H9 (cell line): ENCODE measurements around the gene ZNF408. TPM values are rescaled to one million over a fixed set of nuclear protein-coding genes. Genes with fewer than 3 reads are reported as not detected.

Experiments
- DNase-seq: peaks from one replicate; pipeline ENCODE4 v3.0.0-alpha.2; 2017
- H2AFZ ChIP-seq: one replicate; pipeline ENCODE4 v1.6.1; 2013; ENCODE audit warnings: mild to moderate bottlenecking, low read length, control low read depth, moderate library complexity
- H2AK5ac ChIP-seq: 2 replicates; pipeline ENCODE4 v1.6.1; 2013; ENCODE audit warnings: low read length, control low read depth, mixed read lengths; ENCODE audit not compliant: insufficient read length
- H2BK120ac ChIP-seq: one replicate; pipeline ENCODE4 v1.6.1; 2013; ENCODE audit warnings: low read depth, mild to moderate bottlenecking, low read length, control low read depth, inconsistent platforms; ENCODE audit not compliant: poor library complexity, severe bottlenecking
- H2BK12ac ChIP-seq: 2 replicates; pipeline ENCODE4 v1.6.1; 2013; ENCODE audit warnings: low read length, control low read depth, mixed read lengths, low read depth; ENCODE audit not compliant: insufficient read length
- H2BK15ac ChIP-seq: 2 replicates; pipeline ENCODE4 v1.6.1; 2013; ENCODE audit warnings: low read depth, low read length, control low read depth
- H2BK20ac ChIP-seq: one replicate; pipeline ENCODE4 v1.6.1; 2013; ENCODE audit warnings: low read depth, mild to moderate bottlenecking, low read length, control low read depth, inconsistent platforms; ENCODE audit not compliant: poor library complexity, severe bottlenecking
- H2BK5ac ChIP-seq: 2 replicates; pipeline ENCODE4 v1.6.1; 2013; ENCODE audit warnings: low read length, control low read depth, mixed read lengths; ENCODE audit not compliant: insufficient read length
- H3K14ac ChIP-seq: 2 replicates; pipeline ENCODE4 v1.6.1; 2013; ENCODE audit warnings: low read length, control low read depth; ENCODE audit not compliant: insufficient read depth
- H3K18ac ChIP-seq: 2 replicates; pipeline ENCODE4 v1.6.1; 2013; ENCODE audit warnings: low read depth, mild to moderate bottlenecking, mixed read lengths, low read length, control low read depth; ENCODE audit not compliant: insufficient read length
- H3K23ac ChIP-seq: 2 replicates; pipeline ENCODE4 v1.6.1; 2013; ENCODE audit warnings: low read length, control low read depth, mixed read lengths, low read depth; ENCODE audit not compliant: insufficient read length
- H3K23me2 ChIP-seq: 2 replicates; pipeline ENCODE4 v1.6.1; 2013; ENCODE audit warnings: low read depth, mild to moderate bottlenecking, mixed read lengths, low read length, control low read depth; ENCODE audit not compliant: insufficient read length, poor library complexity, severe bottlenecking
- H3K27ac ChIP-seq: 2 replicates; pipeline ENCODE4 v1.5.1; 2013; ENCODE audit warnings: low read length, control low read depth, mixed read lengths, low read depth; ENCODE audit not compliant: insufficient read length
- H3K27me3 ChIP-seq: 2 replicates; pipeline ENCODE4 v1.6.1; 2013; ENCODE audit warnings: low read length, control low read depth, inconsistent platforms; ENCODE audit not compliant: insufficient read depth
- H3K4ac ChIP-seq: 2 replicates; pipeline ENCODE4 v1.6.1; 2013; ENCODE audit warnings: low read depth, mild to moderate bottlenecking, control low read depth, inconsistent platforms, low read length, moderate library complexity
- H3K4me1 ChIP-seq: 2 replicates; pipeline ENCODE4 v1.6.1; 2013; ENCODE audit warnings: low read length, control low read depth, inconsistent platforms; ENCODE audit not compliant: insufficient read depth
- H3K4me2 ChIP-seq: 2 replicates; pipeline ENCODE4 v1.6.1; 2013; ENCODE audit warnings: low read length, control low read depth, mixed read lengths; ENCODE audit not compliant: insufficient read length, insufficient read depth
- H3K56ac ChIP-seq: 2 replicates; pipeline ENCODE4 v1.6.1; 2013; ENCODE audit warnings: low read depth, mild to moderate bottlenecking, mixed read lengths, low read length, control low read depth; ENCODE audit not compliant: insufficient read length
- H3K79me1 ChIP-seq: 2 replicates; pipeline ENCODE4 v1.6.1; 2013; ENCODE audit warnings: low read depth, mild to moderate bottlenecking, moderate library complexity, low read length, control low read depth, inconsistent platforms; ENCODE audit not compliant: insufficient read depth, poor library complexity, severe bottlenecking
- H3K79me2 ChIP-seq: 2 replicates; pipeline ENCODE4 v1.6.1; 2013; ENCODE audit warnings: low read length, control low read depth, inconsistent platforms; ENCODE audit not compliant: insufficient read depth
- H3K9ac ChIP-seq: 2 replicates; pipeline ENCODE4 v1.6.1; 2013; ENCODE audit warnings: low read length, control low read depth, mixed read lengths; ENCODE audit not compliant: insufficient read length; ENCODE audit errors: extremely low read depth
- H3K9me3 ChIP-seq: one replicate; pipeline ENCODE4 v1.6.1; 2013; ENCODE audit warnings: low read depth, low read length, inconsistent platforms; ENCODE audit not compliant: control insufficient read depth
- H3T11ph ChIP-seq: one replicate; pipeline ENCODE4 v1.6.1; 2013; ENCODE audit warnings: mild to moderate bottlenecking, low read length, control low read depth, inconsistent platforms
- H4K20me1 ChIP-seq: one replicate; pipeline ENCODE4 v1.6.1; 2013; ENCODE audit not compliant: control insufficient read depth, insufficient read length, insufficient read depth
- H4K5ac ChIP-seq: 2 replicates; pipeline ENCODE4 v1.6.1; 2013; ENCODE audit warnings: low read depth, mild to moderate bottlenecking, mixed read lengths, low read length, control low read depth; ENCODE audit not compliant: insufficient read length
- H4K8ac ChIP-seq: replicated peaks from 2 replicates; pipeline ENCODE4 v1.6.1; 2013; ENCODE audit warnings: low read length, control low read depth, mixed read lengths, low read depth; ENCODE audit not compliant: insufficient read length
- H4K91ac ChIP-seq: 2 replicates; pipeline ENCODE4 v1.6.1; 2013; ENCODE audit warnings: low read depth, mild to moderate bottlenecking, moderate library complexity, mixed read lengths, low read length, control low read depth; ENCODE audit not compliant: insufficient read length
- H3K27ac Mint-ChIP-seq, 3 experiments: 2 replicates in 2 of 3; 3 replicates in 1 of 3; pipeline ENCODE4 v1.8.0; 2020 to 2021; ENCODE audit warnings: mixed read lengths in 3 of 3, mild to moderate bottlenecking in 1 of 3, moderate library complexity in 1 of 3
- H3K27me3 Mint-ChIP-seq: 2 replicates; pipeline ENCODE4 v1.8.0; 2021; ENCODE audit warnings: low read depth, mild to moderate bottlenecking, moderate library complexity, mixed read lengths
- H3K36me3 Mint-ChIP-seq, 3 experiments: 2 replicates in 2 of 3; 3 replicates in 1 of 3; pipeline ENCODE4 v1.8.0; 2020 to 2021; ENCODE audit warnings: low read depth in 3 of 3, mixed read lengths in 3 of 3; ENCODE audit not compliant: insufficient read depth in 1 of 3
- H3K4me1 Mint-ChIP-seq, 2 experiments: 2 replicates each; pipeline ENCODE4 v1.8.0; 2020; ENCODE audit warnings: mixed read lengths in 2 of 2
- H3K4me3 Mint-ChIP-seq, 2 experiments: 2 replicates in 1 of 2; 3 replicates in 1 of 2; pipeline ENCODE4 v1.8.0; 2020 to 2021; ENCODE audit warnings: mild to moderate bottlenecking in 2 of 2, mixed read lengths in 2 of 2, moderate library complexity in 1 of 2
- H3K9me3 Mint-ChIP-seq, 2 experiments: 2 replicates in 1 of 2; 3 replicates in 1 of 2; pipeline ENCODE4 v1.8.0; 2020; ENCODE audit warnings: mild to moderate bottlenecking in 2 of 2, mixed read lengths in 2 of 2, moderate library complexity in 1 of 2
- CTCF ChIP-seq: fragments of 200-600 bp; sonication (generic); conservative IDR thresholded peaks from 3 replicates; pipeline ENCODE4 v1.8.0; 2021; ENCODE audit warnings: antibody characterized with exemption, mild to moderate bottlenecking
- WGBS: extraction: QIAGEN DNeasy Blood & Tissue Kit; methylation state at CpG from one replicate; pipeline ENCODE4 v1.1.7; 2013; ENCODE audit warnings: missing lambda C conversion rate, low lambda C conversion rate, mixed read lengths; ENCODE audit not compliant: insufficient read length; ENCODE audit errors: extremely low coverage; 5-methylcytosine and 5-hydroxymethylcytosine counted together
- total RNA-seq: library from RNA; stranded (reverse); gene quantifications from 2 replicates; pipeline ENCODE4 v1.2.1, GENCODE V29; 2021

ZNF408 gene
- total RNA-seq, 1 experiment from 2014 or later = 16.6 TPM

- Histone ChIP-seq H2AK5ac (no peak overlapping the region), H3T11ph (no peak overlapping the region)
- H3K36me3 Mint-ChIP-seq = peaks cover 18 to 77% (median 65%) of the 10 kb centered on the region in 3 experiments; a peak in 6 of 7 replicates
These were observed 40.9 kb upstream of the ZNF408 start for GRCh38 chr11:46659908-46660307.

More at GRCh38 chr11:46659908-46660307, 40.9 kb upstream of the ZNF408 start:
- Histone ChIP-seq H3K9ac (no peak overlapping the region), H3K79me1 (no peaks in the 10 kb centered on the region), H2BK120ac (no peak overlapping the region), H3K18ac (no peak overlapping the region), H3K23ac (no peak overlapping the region), H3K56ac (no peak overlapping the region), H3K4me2 (no peak overlapping the region), H3K27me3 (no peaks in the 10 kb centered on the region), H2BK20ac (no peak overlapping the region), H3K4me1 (no peaks in the 10 kb centered on the region), H2AFZ (no peak overlapping the region), H4K8ac (no peak overlapping the region), H3K23me2 (no peaks in the 10 kb centered on the region), H3K9me3 (no peaks in the 10 kb centered on the region), H4K91ac (no peak overlapping the region), H2BK15ac (no peak overlapping the region), H3K14ac (no peak overlapping the region), H4K20me1 (no peaks in the 10 kb centered on the region), H2BK12ac (no peak overlapping the region), H3K4ac (no peak overlapping the region), H3K27ac (no peak overlapping the region), H2BK5ac (no peak overlapping the region), H3K79me2 (no peaks in the 10 kb centered on the region), H4K5ac (no peak overlapping the region)
- no peaks in the 10 kb centered on the region for H3K27me3 Mint-ChIP-seq
- no peak overlapping the region for H3K4me3 Mint-ChIP-seq
- no peaks in the 10 kb centered on the region for H3K9me3 Mint-ChIP-seq
- H3K4me1 Mint-ChIP-seq = no peaks in the 10 kb centered on the region
- peak overlapping the region in 1 of 3 experiments; percentile 6; a peak in 1 of 7 replicates for H3K27ac Mint-ChIP-seq
- WGBS = no CpG with 5 or more reads among the region's 1 CpG
- TF ChIP-seq CTCF = no peak
- DNase-seq = no peak
